ENCODE measurements around the gene AP4M1.

GRCh38 chr7:100101016-100101862, at the start of gene AP4M1, which contains the start of gene MCM7:
- TF ChIP-seq EZH2 (optimal IDR thresholded peaks at IDR 0.05; ENCODE audit: low read depth, low read length) (no peak), EZH2phosphoT487 (IDR thresholded peaks at IDR 0.05; ENCODE audit: low read length) (no peak)
- TF ChIP-seq, protein P1, sequence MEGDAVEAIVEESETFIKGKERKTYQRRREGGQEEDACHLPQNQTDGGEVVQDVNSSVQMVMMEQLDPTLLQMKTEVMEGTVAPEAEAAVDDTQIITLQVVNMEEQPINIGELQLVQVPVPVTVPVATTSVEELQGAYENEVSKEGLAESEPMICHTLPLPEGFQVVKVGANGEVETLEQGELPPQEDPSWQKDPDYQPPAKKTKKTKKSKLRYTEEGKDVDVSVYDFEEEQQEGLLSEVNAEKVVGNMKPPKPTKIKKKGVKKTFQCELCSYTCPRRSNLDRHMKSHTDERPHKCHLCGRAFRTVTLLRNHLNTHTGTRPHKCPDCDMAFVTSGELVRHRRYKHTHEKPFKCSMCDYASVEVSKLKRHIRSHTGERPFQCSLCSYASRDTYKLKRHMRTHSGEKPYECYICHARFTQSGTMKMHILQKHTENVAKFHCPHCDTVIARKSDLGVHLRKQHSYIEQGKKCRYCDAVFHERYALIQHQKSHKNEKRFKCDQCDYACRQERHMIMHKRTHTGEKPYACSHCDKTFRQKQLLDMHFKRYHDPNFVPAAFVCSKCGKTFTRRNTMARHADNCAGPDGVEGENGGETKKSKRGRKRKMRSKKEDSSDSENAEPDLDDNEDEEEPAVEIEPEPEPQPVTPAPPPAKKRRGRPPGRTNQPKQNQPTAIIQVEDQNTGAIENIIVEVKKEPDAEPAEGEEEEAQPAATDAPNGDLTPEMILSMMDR (IDR thresholded peaks at IDR 0.05; ENCODE audit: low read length): no peak

Measured in MM.1S (cell line).